Measurements from ENCODE around the gene LSAMP. TPM values are rescaled to one million over a fixed set of nuclear protein-coding genes. Genes with fewer than 3 reads are reported as not detected.

Gene LSAMP
- total and polyA plus RNA-seq, 2 of the 4 experiments (the other 2 are of a cell fraction): 7.9 to 8.0 TPM

DNA sequence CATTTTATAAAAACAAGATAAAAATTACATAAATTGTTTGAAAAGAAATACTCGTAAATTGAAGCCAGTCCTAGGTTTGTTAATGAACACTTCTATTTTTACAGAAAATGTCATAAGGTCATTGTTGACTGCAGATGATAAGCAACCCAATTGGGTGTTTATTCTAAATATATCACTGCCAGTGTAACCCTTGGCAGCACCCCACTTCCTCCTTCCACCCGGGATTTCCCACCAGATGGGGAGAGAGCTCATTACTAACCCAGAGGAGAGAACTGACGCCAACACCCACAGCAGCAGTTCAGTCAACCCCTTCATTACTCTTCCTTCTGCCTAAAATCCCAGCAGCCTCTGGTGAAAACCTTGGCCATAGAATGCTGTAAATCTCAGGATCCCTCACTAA, 514.4 kb downstream of the LSAMP start:
- H4K20me1 ChIP-seq (ENCODE audit: insufficient read depth, low read length): no peaks in the 10 kb centered on the region
- POLR2A ChIA-PET (ENCODE audit: unreplicated experiment): no interaction called here
- no peak overlapping the region for H2AK9ac ChIP-seq (replicated peaks; ENCODE audit: low read depth, low read length, poor library complexity)
- intact Hi-C loops (cut with micrococcal nuclease) (no loop called here), dilution Hi-C loops (cut with HindIII; ENCODE audit: low sequenced_read_pairs, unreplicated experiment) (no loop called here), in situ Hi-C loops (cut with MboI; ENCODE audit: low sequenced_read_pairs) (no loop called here)
- H4K8ac ChIP-seq (ENCODE audit: low read depth in 2 of 2, low read length in 2 of 2): no peak overlapping the region
- no peak overlapping the region for H3K56ac ChIP-seq (ENCODE audit: extremely low read depth, insufficient read depth, low read length)
- H2AFZ ChIP-seq (replicated peaks; ENCODE audit: low read length, poor library complexity): no peak overlapping the region
- TF ChIP-seq CHD1 (IDR thresholded peaks at IDR 0.05; ENCODE audit: low read depth, low read length) (no peak), MXI1 (IDR thresholded peaks at IDR 0.05; ENCODE audit: borderline replicate concordance, low read depth, low read length) (no peak), BHLHE40 (IDR thresholded peaks at IDR 0.05; ENCODE audit: low read depth, low read length) (no peak), MAZ (IDR thresholded peaks at IDR 0.05; ENCODE audit: borderline replicate concordance, low read depth, low read length) (no peak), FOS (IDR thresholded peaks at IDR 0.05; ENCODE audit: low read depth, low read length) (no peak)
- TF ChIP-seq, protein P1, sequence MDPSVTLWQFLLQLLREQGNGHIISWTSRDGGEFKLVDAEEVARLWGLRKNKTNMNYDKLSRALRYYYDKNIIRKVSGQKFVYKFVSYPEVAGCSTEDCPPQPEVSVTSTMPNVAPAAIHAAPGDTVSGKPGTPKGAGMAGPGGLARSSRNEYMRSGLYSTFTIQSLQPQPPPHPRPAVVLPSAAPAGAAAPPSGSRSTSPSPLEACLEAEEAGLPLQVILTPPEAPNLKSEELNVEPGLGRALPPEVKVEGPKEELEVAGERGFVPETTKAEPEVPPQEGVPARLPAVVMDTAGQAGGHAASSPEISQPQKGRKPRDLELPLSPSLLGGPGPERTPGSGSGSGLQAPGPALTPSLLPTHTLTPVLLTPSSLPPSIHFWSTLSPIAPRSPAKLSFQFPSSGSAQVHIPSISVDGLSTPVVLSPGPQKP (IDR thresholded peaks at IDR 0.05; ENCODE audit: borderline replicate concordance, low read depth, low read length): no peak
- no peak overlapping the region for H2AK5ac ChIP-seq (ENCODE audit: low read depth, low read length)
- H3K36me3 ChIP-seq (ENCODE audit: control insufficient read depth, insufficient read depth, low read length): no peaks in the 10 kb centered on the region
- no peak overlapping the region for H3K9ac ChIP-seq (ENCODE audit: low read depth, low read length)
- H2BK120ac ChIP-seq (ENCODE audit: low read depth, low read length): no peak overlapping the region
- no peak overlapping the region for H3K4me2 ChIP-seq (ENCODE audit: low read depth, low read length)
- no peak overlapping the region for H3K4me3 ChIP-seq (ENCODE audit: insufficient read depth, low read depth, low read length)
- no peak overlapping the region for H2BK5ac ChIP-seq (ENCODE audit: low read depth, low read length, poor library complexity, severe bottlenecking)
- ATAC-seq (ENCODE audit: low read depth) (no peak), DNase-seq (no peak)
- H3K9me1 ChIP-seq (ENCODE audit: insufficient read depth, low read length): no peaks in the 10 kb centered on the region
- no peak overlapping the region for H4K91ac ChIP-seq (ENCODE audit: insufficient read depth, low read depth, low read length)
- H3K14ac ChIP-seq (replicated peaks; ENCODE audit: low read depth, low read length): no peak overlapping the region
- no TSS peak for BruUV-seq (replicated peaks)
- no peaks in the 10 kb centered on the region for H3K4me1 ChIP-seq (ENCODE audit: control insufficient read depth, insufficient read depth, low read length)
- H3K18ac ChIP-seq (ENCODE audit: low read depth, low read length): no peak overlapping the region
- H3K23ac ChIP-seq (ENCODE audit: low read depth, low read length): no peak overlapping the region
- WGBS, 2 experiments (ENCODE audit: extremely low coverage in 2 of 2, insufficient read length in 1 of 2): no CpG with 5 or more reads among the region's 3 CpGs
- H3K27me3 ChIP-seq (ENCODE audit: control insufficient read depth, insufficient read depth, low read length): no peaks in the 10 kb centered on the region
- H3K4ac ChIP-seq (ENCODE audit: low read depth, low read length): no peak overlapping the region
- H3K79me1 ChIP-seq (ENCODE audit: low read depth in 1 of 2, low read length in 2 of 2): no peaks in the 10 kb centered on the region
- no peak overlapping the region for H3K27ac ChIP-seq (ENCODE audit: insufficient read depth, low read length)
- no peak overlapping the region for H4K5ac ChIP-seq (ENCODE audit: low read depth, low read length)
- no peak overlapping the region for H2BK15ac ChIP-seq (ENCODE audit: low read depth, low read length)
- CTCF ChIA-PET: interaction anchor here (1.4 kb wide), 1 partner anchor 8 kb away, joined by 5 read pairs; no protein-coding TSS in a partner anchor
- no peaks in the 10 kb centered on the region for H3K9me3 ChIP-seq (ENCODE audit: control insufficient read depth, insufficient read depth, low read length)
- H2BK20ac ChIP-seq (ENCODE audit: low read depth, low read length): no peak overlapping the region
